Choroid plexus epithelial cell (primary cell): Measurements from ENCODE around the gene ABHD4.
A peak's percentile ranks its signal among the peaks of the same experiment; 100 is the strongest.
"Not testable (repeated sequence)": the region's sequence is repeated elsewhere in the genome, so short reads cannot be mapped to it uniquely, and the experiment has no call there.

Experiments used
- DNase-seq: peaks from one replicate; pipeline ENCODE4 v3.0.0-alpha.2; 2010; ENCODE audit warnings: low read depth
- H3K4me3 ChIP-seq: 2 replicates; pipeline ENCODE4 v1.5.1; 2011; ENCODE audit warnings: low read depth, mild to moderate bottlenecking, control low read depth, low read length, moderate library complexity
- TF ChIP-seq, protein P1 (sequence below): conservative IDR thresholded peaks from 2 replicates; pipeline ENCODE4 v1.5.1; 2011; ENCODE audit warnings: low read depth, mild to moderate bottlenecking, control low read depth, inconsistent platforms, low read length, moderate library complexity

The ABHD4 gene

DNA sequence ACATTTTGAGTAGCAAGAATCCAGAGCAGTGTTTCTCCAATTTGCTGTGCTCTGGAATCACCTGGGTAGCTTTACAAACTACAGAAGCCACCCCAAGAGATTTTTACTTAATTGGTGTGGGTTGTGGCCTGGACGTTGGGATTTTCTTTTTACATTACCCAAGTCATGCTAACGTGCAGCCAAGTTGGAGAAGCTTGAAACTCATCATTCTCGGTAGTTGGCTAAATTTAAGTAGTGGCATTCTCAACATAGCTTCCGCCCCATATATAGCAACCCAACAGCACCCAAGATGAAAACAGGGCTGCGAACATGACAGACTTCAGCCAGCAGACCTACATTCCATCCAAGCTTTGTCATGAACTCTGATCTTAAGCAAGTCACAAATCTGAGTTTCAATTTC lies 34.1 kb upstream of the ABHD4 start:
- peak; percentile 56 for DNase-seq
- TF ChIP-seq, protein P1, sequence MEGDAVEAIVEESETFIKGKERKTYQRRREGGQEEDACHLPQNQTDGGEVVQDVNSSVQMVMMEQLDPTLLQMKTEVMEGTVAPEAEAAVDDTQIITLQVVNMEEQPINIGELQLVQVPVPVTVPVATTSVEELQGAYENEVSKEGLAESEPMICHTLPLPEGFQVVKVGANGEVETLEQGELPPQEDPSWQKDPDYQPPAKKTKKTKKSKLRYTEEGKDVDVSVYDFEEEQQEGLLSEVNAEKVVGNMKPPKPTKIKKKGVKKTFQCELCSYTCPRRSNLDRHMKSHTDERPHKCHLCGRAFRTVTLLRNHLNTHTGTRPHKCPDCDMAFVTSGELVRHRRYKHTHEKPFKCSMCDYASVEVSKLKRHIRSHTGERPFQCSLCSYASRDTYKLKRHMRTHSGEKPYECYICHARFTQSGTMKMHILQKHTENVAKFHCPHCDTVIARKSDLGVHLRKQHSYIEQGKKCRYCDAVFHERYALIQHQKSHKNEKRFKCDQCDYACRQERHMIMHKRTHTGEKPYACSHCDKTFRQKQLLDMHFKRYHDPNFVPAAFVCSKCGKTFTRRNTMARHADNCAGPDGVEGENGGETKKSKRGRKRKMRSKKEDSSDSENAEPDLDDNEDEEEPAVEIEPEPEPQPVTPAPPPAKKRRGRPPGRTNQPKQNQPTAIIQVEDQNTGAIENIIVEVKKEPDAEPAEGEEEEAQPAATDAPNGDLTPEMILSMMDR: no peak
- no peak overlapping the region for H3K4me3 ChIP-seq

DNA sequence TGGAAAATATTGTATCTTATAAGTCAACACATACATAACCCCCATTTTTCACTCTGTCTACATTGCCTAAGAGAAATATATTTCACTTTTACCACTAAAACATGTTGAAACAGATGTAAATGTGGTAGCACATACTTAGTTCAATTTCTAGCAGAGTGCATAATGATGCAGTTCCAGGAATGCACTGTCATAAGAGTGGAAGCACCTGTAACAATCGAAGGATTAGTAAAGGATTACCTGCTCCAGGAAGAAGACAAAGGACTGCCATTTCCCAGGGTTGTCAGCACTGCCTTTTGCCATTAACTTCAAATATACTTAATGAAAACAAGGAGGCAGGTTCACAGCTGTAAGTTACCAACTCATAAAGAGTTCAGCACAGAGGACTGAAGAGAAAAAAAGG lies 33.6 kb upstream of the ABHD4 start:
- no peak for DNase-seq
- TF ChIP-seq, protein P1: no peak
- no peak overlapping the region for H3K4me3 ChIP-seq

DNA sequence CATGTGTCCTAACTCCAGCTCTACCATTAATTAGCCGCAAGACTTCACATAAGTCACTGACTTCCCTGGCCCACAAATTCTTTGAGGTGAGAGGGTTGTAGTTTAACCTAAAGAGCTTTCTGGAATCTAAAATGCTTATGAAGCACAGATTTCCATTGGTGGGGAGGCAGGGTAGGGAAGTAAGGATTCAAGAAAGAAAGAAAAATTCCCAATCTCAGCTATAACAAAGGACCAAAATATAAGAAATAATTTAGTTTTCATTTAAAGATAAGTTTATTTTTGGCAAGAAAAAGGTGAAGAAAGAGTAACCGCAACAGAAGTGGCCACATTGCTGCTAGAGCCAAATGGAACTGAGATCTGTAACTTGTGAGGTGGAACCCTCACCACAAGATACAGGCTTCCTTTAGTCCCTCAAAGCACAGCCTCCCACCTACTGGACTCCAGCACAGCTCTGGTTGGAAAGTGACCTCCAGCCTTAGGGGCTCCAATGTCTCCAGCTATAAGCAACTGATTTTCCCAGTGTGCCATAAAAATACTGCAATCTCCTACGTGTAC lies 32.6 kb upstream of the ABHD4 start:
- DNase-seq: no peak
- H3K4me3 ChIP-seq: no peak overlapping the region
- TF ChIP-seq, protein P1: no peak

DNA sequence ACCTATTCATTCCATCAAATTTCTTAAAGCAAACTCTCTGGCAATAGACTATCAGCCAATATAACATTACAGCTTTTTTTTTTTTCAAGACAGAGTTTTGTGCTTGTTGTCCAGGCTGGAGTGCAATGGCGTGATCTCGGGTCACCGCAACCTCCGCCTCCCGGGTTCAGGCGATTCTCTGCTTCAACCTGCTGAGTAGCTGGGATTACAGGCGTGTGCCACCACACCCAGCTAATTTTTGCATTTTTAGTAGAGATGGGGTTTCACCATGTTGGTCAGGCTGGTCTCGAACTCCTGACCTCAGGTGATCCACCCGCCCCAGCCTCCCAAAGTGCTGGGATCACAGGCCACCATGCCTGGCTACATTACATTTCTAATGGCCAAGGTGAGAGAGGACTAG lies 31.8 kb upstream of the ABHD4 start:
- not testable (repeated sequence) for DNase-seq, H3K4me3 ChIP-seq

DNA sequence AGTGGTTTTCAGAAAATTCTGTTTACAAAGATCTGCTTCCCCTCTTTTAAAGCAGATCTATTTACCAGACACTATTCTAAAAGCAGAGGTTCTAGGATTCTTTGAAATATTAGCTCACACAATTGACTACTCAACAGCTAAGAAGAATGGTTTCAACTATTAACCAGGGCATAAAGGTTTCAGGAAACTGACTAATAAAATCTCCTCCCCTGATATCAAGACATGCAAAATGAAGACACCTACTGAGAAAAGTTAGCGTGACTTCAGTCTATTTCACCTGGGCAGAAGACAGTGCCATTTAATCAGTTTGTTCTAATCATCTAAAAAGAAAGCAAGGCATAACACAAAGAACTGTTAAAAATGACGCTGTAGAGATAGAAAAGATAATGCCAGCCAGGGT lies 31.3 kb upstream of the ABHD4 start:
- no peak overlapping the region for H3K4me3 ChIP-seq
- no peak for DNase-seq
- TF ChIP-seq, protein P1: no peak

DNA sequence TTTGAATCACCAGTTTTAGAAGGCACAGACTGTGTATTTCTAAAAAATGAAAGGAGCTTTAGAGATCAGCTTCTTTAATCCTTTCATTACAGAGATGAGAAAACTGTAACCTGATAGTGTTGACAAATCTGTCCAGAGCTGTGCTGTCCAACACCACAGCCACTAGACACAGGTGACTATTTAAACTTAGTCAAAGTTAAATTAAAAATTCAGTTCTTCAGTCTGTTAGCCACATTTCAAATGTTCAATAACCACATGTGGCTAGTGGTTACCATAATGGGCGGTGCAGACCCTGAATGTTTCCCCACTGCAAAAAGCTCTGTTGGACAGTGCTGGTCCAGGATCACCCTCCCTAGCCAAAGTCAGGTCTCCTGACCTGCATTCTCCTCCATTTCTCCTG lies 30.7 kb upstream of the ABHD4 start:
- H3K4me3 ChIP-seq: no peak overlapping the region
- no peak for DNase-seq
- TF ChIP-seq, protein P1: no peak

DNA sequence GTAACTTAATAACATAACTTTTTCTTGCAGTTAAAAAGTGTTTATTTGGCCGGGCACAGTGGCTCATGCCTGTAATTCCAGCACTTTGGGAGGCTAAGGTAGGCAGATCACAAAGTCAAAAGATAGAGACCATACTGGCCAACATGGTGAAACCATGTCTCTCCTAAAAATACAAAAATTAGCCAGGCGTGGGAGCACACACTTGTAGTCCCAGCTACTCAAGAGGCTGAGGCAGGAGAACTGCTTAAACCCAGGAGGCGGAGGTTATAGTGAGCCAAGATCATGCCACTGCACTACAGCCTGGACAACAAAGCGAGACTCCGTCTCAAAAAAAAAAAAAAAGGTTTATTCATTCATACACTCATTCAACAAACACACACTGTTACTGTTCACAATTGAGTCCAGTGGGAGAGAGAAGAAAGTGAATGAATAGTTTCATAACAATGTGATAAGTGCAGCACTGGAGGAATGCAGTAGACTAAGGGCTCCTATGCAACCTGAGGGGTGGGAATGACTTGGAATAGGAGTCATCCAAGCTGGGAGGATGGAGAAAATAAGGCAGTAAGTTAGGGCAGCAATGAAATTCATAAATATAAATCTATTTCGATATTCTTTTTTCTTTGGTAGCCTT lies 28.9 kb upstream of the ABHD4 start:
- TF ChIP-seq, protein P1: no peak
- no peak for DNase-seq
- no peak overlapping the region for H3K4me3 ChIP-seq

DNA sequence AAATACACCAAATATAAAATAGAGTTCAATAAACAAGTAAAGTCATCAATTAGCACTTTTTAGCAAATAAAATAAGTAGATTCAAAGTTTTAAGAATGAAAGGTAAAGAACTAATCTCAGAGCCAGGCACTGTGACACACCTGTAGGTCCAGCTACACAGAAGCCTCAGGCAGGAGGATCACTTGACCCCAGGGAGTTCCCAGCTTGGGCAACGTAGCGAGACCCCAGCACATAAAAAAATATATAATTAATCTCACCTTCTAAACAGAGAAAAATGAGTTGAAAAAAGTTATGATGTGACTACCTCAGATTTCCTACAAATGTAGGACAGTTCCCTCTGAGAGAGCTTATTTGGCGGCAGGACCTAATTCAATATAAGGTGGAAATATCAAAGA lies 28.4 kb upstream of the ABHD4 start:
- no peak overlapping the region for H3K4me3 ChIP-seq
- TF ChIP-seq, protein P1: no peak
- DNase-seq: no peak
